Uterus (tissue), 2 donors: ENCODE measurements around the gene CCDC158.

Source experiments
- CTCF ChIP-seq, 4 experiments: fragments of 200-600 bp in 2 of 4; fragments of 450-650 bp in 2 of 4; sonication (generic) in 2 of 4; IDR thresholded peaks; one replicate each; pipeline ENCODE4 v1.5.1; 2016 to 2019; ENCODE audit warnings: antibody characterized with exemption in 4 of 4, mild to moderate bottlenecking in 2 of 4, moderate library complexity in 1 of 4
- POLR2A ChIP-seq, 2 donors: fragments of 450-650 bp; IDR thresholded peaks; one replicate each; pipeline ENCODE4 v1.6.1; 2016; ENCODE audit warnings: antibody characterized with exemption in 2 of 2, mild to moderate bottlenecking in 1 of 2, moderate library complexity in 1 of 2

- TF ChIP-seq CTCF (IDR thresholded peaks at IDR 0.05) (no peak), POLR2A (IDR thresholded peaks at IDR 0.05) (no peak)
Observed at GRCh38 chr4:76275486-76276124, 145.3 kb downstream of the CCDC158 start.
